ENCODE measurements around the gene CCDC33.

- TF ChIP-seq CTCF (IDR thresholded peaks at IDR 0.05) (no peak), POLR2A (IDR thresholded peaks at IDR 0.05) (no peak)
These were observed 97.0 kb downstream of the CCDC33 start for GRCh38 chr15:74333093-74333492.
